Epithelial cell of esophagus (primary cell): Measurements from ENCODE around the gene F2RL3.

Experiments
- DNase-seq: peaks from one replicate; pipeline ENCODE4 v3.0.0; 2010; ENCODE audit warnings: low read depth
- H3K4me3 ChIP-seq: 2 replicates; pipeline ENCODE4 v1.5.1; 2011; ENCODE audit warnings: mild to moderate bottlenecking, low read length, control low read depth
- TF ChIP-seq, protein P1 (sequence below): IDR thresholded peaks from 2 replicates; pipeline ENCODE4 v1.5.1; 2011; ENCODE audit warnings: low read depth, mild to moderate bottlenecking, low read length, control low read depth, inconsistent platforms; ENCODE audit not compliant: insufficient read depth; ENCODE audit errors: missing control alignments

The F2RL3 gene

DNA sequence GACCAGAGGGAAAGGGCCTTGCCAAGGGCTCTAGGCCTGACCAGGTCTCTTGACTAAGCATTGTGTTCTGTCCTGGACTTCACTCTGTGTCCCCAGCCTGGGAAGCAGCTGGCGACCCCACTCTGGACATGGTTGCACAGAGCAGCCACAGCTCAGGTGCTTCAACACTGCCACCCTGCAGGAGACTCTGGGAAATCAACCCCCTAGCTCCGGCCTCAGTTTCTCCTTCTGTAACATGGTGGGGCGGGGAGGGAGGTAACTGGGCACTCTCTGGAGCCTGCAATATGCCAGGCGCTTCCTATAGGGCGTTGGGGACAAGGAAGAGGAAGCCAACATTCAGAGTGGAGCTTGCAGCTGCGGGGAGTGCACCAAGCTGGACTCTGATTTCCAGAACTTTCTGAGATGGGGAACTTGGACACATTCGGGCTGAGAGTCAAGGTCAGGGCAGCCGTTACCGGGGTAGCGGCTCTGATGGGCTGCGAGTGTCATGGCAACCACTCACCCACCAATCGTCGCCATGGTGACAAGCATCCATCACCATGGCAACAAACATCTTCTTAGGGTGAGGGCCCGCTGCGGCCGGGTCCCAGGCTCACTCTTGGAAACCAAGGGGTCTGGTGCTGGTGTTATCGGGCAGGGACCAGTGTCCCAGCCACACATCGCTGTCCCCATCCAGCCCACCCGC lies 12.8 kb downstream of the F2RL3 start:
- no peak overlapping the region for H3K4me3 ChIP-seq
- DNase-seq: no peak
- TF ChIP-seq, protein P1, sequence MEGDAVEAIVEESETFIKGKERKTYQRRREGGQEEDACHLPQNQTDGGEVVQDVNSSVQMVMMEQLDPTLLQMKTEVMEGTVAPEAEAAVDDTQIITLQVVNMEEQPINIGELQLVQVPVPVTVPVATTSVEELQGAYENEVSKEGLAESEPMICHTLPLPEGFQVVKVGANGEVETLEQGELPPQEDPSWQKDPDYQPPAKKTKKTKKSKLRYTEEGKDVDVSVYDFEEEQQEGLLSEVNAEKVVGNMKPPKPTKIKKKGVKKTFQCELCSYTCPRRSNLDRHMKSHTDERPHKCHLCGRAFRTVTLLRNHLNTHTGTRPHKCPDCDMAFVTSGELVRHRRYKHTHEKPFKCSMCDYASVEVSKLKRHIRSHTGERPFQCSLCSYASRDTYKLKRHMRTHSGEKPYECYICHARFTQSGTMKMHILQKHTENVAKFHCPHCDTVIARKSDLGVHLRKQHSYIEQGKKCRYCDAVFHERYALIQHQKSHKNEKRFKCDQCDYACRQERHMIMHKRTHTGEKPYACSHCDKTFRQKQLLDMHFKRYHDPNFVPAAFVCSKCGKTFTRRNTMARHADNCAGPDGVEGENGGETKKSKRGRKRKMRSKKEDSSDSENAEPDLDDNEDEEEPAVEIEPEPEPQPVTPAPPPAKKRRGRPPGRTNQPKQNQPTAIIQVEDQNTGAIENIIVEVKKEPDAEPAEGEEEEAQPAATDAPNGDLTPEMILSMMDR: no peak

DNA sequence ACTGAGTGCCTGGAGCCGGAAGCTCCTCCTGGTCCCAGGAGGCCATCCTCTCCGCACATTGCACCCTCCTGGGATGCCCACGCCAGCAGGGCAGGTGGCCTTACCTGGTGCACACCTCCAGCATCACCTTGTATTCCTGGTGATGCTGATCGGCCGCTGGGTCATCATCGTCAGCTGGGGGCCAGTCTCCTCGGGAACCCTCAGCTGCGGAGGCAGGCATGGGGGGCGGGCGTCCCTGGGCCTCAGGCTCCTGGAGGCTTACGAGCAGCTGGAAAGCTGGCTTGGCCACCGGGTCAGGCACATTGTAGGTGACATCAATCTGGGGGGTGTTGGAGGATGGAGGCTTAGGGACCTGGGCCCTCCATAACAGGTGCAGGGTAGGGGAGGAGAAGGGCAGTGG lies 13.7 kb downstream of the F2RL3 start:
- DNase-seq: no peak
- TF ChIP-seq, protein P1: no peak
- H3K4me3 ChIP-seq: no peak overlapping the region

DNA sequence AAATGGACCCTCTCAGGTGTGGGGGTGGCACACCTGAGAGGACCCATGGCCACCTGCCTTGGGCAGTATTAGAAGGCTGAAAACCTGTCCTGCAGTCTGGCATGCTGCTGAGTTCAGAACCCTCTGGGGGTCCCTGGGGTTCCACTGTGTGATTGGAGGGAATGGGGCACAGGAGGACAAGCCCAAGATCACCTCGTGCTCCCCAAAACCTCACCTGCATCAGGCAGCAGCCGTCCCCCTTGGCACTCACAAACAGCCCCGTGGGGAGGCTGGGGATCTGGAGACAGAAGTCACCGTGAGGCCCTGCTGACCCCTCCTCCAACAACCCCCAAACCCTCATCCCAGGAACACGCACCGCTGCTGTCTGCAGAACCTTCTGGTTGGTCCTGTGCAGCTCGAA lies 14.5 kb downstream of the F2RL3 start:
- H3K4me3 ChIP-seq: no peak overlapping the region
- TF ChIP-seq, protein P1: no peak
- DNase-seq: no peak

- no peak overlapping the region for H3K4me3 ChIP-seq
- DNase-seq: no peak
- TF ChIP-seq, protein P1: no peak
Observed at GRCh38 chr19:16904599-16904998, 15.8 kb downstream of the F2RL3 start.

DNA sequence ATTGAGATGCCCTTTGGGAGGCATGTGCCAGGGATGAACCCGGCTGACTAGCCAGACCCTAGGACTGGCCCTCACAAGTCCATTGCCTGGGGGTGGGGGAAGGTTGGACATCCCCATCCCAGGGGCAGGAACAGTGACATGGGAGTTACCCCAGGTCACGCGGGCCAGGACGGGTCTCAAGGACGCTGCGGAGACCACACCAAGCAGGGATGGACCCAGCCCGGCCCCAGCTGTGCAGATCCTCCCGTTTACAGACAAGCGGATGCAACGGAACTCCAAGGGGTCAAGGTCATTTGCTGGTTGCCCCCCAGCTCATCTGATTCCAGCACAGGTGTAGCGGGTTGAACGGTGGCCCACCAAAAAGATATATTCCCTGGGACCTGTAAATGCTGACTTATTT lies 20.0 kb downstream of the F2RL3 start:
- no peak for DNase-seq
- no peak overlapping the region for H3K4me3 ChIP-seq
- TF ChIP-seq, protein P1: no peak

- no peak for DNase-seq
- no peak overlapping the region for H3K4me3 ChIP-seq
- TF ChIP-seq, protein P1: no peak
Observed at GRCh38 chr19:16911046-16911445, 22.2 kb downstream of the F2RL3 start.

GRCh38 chr19:16912780-16913179 lies 24.0 kb downstream of the F2RL3 start:
- H3K4me3 ChIP-seq: no peak overlapping the region
- DNase-seq: no peak
- TF ChIP-seq, protein P1: no peak
